ENCODE results near the gene FOXI1. TPM values are rescaled to one million over a fixed set of nuclear protein-coding genes. Genes with fewer than 3 reads are reported as not detected.

FOXI1 gene
- total and polyA plus RNA-seq, 2 experiments from 2014 or later: not detected

GRCh38 chr5:170145462-170145861 is 39.8 kb downstream of the FOXI1 start:
- WGBS (ENCODE audit: low lambda C conversion rate, missing lambda C conversion rate): 82% methylated on average over 4 of the region's 4 CpGs
- Histone ChIP-seq H3K4me3 (no peak overlapping the region), H4K20me1 (ENCODE audit: insufficient read depth, poor library complexity, severe bottlenecking) (no peaks in the 10 kb centered on the region), H3K9me3 (ENCODE audit: low read depth) (no peaks in the 10 kb centered on the region), H3K27ac (no peak overlapping the region), H3K27me3 (peaks cover 3% of the 10 kb centered on the region), H3K4me2 (no peak overlapping the region), H3K79me2 (no peaks in the 10 kb centered on the region), H3K9me2 (replicated peaks; ENCODE audit: insufficient read depth) (no peaks in the 10 kb centered on the region), H2AFZ (no peak overlapping the region), H3K36me3 (replicated peaks; ENCODE audit: insufficient read depth, low read depth) (no peaks in the 10 kb centered on the region), H3K4me1 (ENCODE audit: insufficient read depth) (no peaks in the 10 kb centered on the region)
- TF ChIP-seq EZH2 (IDR thresholded peaks at IDR 0.05; ENCODE audit: borderline replicate concordance) (no peak), CTCF (IDR thresholded peaks at IDR 0.05; ENCODE audit: poor library complexity) (no peak), EZH2phosphoT487 (IDR thresholded peaks at IDR 0.05; ENCODE audit: low read depth, severe bottlenecking, unreplicated experiment) (no peak)
- no peak for DNase-seq (ENCODE audit: low spot score)

- TF ChIP-seq CTCF (IDR thresholded peaks at IDR 0.05; ENCODE audit: poor library complexity): no peak
- no peak for TF ChIP-seq EZH2 (IDR thresholded peaks at IDR 0.05; ENCODE audit: borderline replicate concordance)
- H3K27me3 ChIP-seq: peaks cover 2% of the 10 kb centered on the region
- no peak overlapping the region for H3K4me2 ChIP-seq
- no peak for DNase-seq (ENCODE audit: low spot score)
- 95% methylated on average over 12 of the region's 12 CpGs for WGBS (ENCODE audit: low lambda C conversion rate, missing lambda C conversion rate)
- peaks cover 14% of the 10 kb centered on the region for H3K4me1 ChIP-seq (ENCODE audit: insufficient read depth)
- no peaks in the 10 kb centered on the region for H3K9me3 ChIP-seq (ENCODE audit: low read depth)
- no peak overlapping the region for H3K4me3 ChIP-seq
- no peak overlapping the region for H3K27ac ChIP-seq
- no peak overlapping the region for H2AFZ ChIP-seq
- H3K79me2 ChIP-seq: no peaks in the 10 kb centered on the region
- no peaks in the 10 kb centered on the region for H4K20me1 ChIP-seq (ENCODE audit: insufficient read depth, poor library complexity, severe bottlenecking)
- H3K36me3 ChIP-seq (replicated peaks; ENCODE audit: insufficient read depth, low read depth): no peaks in the 10 kb centered on the region
- H3K9me2 ChIP-seq (replicated peaks; ENCODE audit: insufficient read depth): no peaks in the 10 kb centered on the region
Measured at GRCh38 chr5:170147051-170147752, 41.5 kb downstream of the FOXI1 start.

- H3K27ac ChIP-seq: no peak overlapping the region
- no peaks in the 10 kb centered on the region for H3K9me3 ChIP-seq (ENCODE audit: low read depth)
- H3K79me2 ChIP-seq: no peaks in the 10 kb centered on the region
- no peaks in the 10 kb centered on the region for H4K20me1 ChIP-seq (ENCODE audit: insufficient read depth, poor library complexity, severe bottlenecking)
- TF ChIP-seq EZH2phosphoT487 (IDR thresholded peaks at IDR 0.05; ENCODE audit: low read depth, severe bottlenecking, unreplicated experiment) (no peak), EZH2 (IDR thresholded peaks at IDR 0.05; ENCODE audit: borderline replicate concordance) (no peak), CTCF (IDR thresholded peaks at IDR 0.05; ENCODE audit: poor library complexity) (no peak)
- H3K4me1 ChIP-seq (ENCODE audit: insufficient read depth): peaks cover 14% of the 10 kb centered on the region
- no peaks in the 10 kb centered on the region for H3K27me3 ChIP-seq
- H2AFZ ChIP-seq: no peak overlapping the region
- no peaks in the 10 kb centered on the region for H3K9me2 ChIP-seq (replicated peaks; ENCODE audit: insufficient read depth)
- no peak overlapping the region for H3K4me2 ChIP-seq
- WGBS (ENCODE audit: low lambda C conversion rate, missing lambda C conversion rate): 85% methylated on average over 4 of the region's 4 CpGs
- no peak for DNase-seq (ENCODE audit: low spot score)
- H3K36me3 ChIP-seq (replicated peaks; ENCODE audit: insufficient read depth, low read depth): no peaks in the 10 kb centered on the region
- no peak overlapping the region for H3K4me3 ChIP-seq
Measured at GRCh38 chr5:170147753-170148264, 42.1 kb downstream of the FOXI1 start.

All from hepatocyte (in vitro differentiated cells).